HEK293 (cell line): ENCODE data around the gene XKR8.

Experiments used
- CTCF ChIA-PET: fragments of 350-600 bp; formaldehyde crosslinking; extraction: SDS; loops from one replicate; lab custom pipeline; 2021; ENCODE audit warnings: antibody characterized with exemption; lab: Yijun Ruan, JAX
- POLR2A ChIA-PET: fragments of 300-600 bp; formaldehyde crosslinking; extraction: SDS; loops from one replicate; lab custom pipeline; 2020; ENCODE audit warnings: antibody characterized with exemption, inconsistent platforms; lab: Yijun Ruan, JAX
- H3K27ac ChIP-seq: fragments of 200-500 bp; sonication (Bioruptor generic); 2 replicates; pipeline ENCODE4 v1.5.1; 2014; ENCODE audit warnings: low read depth, low read length, control low read depth, inconsistent platforms; ENCODE audit errors: extremely low read depth
- H3K36me3 ChIP-seq, 2 experiments: fragments of 200-500 bp in 1 of 2; sonication (Bioruptor generic) in 1 of 2; 1 replicate in 1 of 2; 2 replicates in 1 of 2; pipeline ENCODE4 v1.5.1; 2014 to 2017; ENCODE audit warnings: inconsistent platforms in 2 of 2, low read length in 2 of 2; ENCODE audit not compliant: control insufficient read depth in 2 of 2, insufficient read depth in 1 of 2
- H3K4me1 ChIP-seq: fragments of 200-500 bp; sonication (Bioruptor generic); 2 replicates; pipeline ENCODE4 v1.5.1; 2014; ENCODE audit warnings: mild to moderate bottlenecking, low read length, inconsistent platforms; ENCODE audit not compliant: control insufficient read depth, insufficient read depth
- H3K4me3 ChIP-seq: 2 replicates; pipeline ENCODE4 v1.5.1; 2011; ENCODE audit warnings: low read depth, mild to moderate bottlenecking, control low read depth, low read length, moderate library complexity
- H3K9me3 ChIP-seq: fragments of 200-500 bp; sonication (Bioruptor generic); 2 replicates; pipeline ENCODE4 v1.5.1; 2014; ENCODE audit warnings: low read depth, low read length, inconsistent platforms; ENCODE audit not compliant: control insufficient read depth, insufficient read depth
- EGR2 ChIP-seq: fragments of 450-650 bp; formaldehyde crosslinking; IDR thresholded peaks from 2 replicates; pipeline ENCODE4 v1.5.1; 2016; ENCODE audit warnings: low read depth, missing biosample characterization, missing genetic modification characterization
- GLI2 ChIP-seq: fragments of 450-650 bp; formaldehyde crosslinking; IDR thresholded peaks from 2 replicates; pipeline ENCODE4; 2017; ENCODE audit warnings: missing biosample characterization, missing genetic modification characterization, low read depth, borderline replicate concordance
- RBAK ChIP-seq: fragments of 450-650 bp; formaldehyde crosslinking; IDR thresholded peaks from 2 replicates; pipeline ENCODE4 v1.5.1; 2016; ENCODE audit warnings: missing biosample characterization, missing genetic modification characterization
- SCRT1 ChIP-seq: fragments of 450-650 bp; formaldehyde crosslinking; IDR thresholded peaks from 2 replicates; pipeline ENCODE4 v1.5.1; 2016; ENCODE audit warnings: missing biosample characterization, missing genetic modification characterization, borderline replicate concordance
- ZNF121 ChIP-seq: fragments of 450-650 bp; formaldehyde crosslinking; IDR thresholded peaks from 2 replicates; pipeline ENCODE4 v1.5.1; 2016; ENCODE audit warnings: missing biosample characterization, missing genetic modification characterization
- ZNF221 ChIP-seq: fragments of 450-650 bp; formaldehyde crosslinking; IDR thresholded peaks from 2 replicates; pipeline ENCODE4 v1.5.1; 2017; ENCODE audit warnings: missing biosample characterization, missing genetic modification characterization, borderline replicate concordance
- ZNF248 ChIP-seq: fragments of 450-650 bp; formaldehyde crosslinking; IDR thresholded peaks from 2 replicates; pipeline ENCODE4 v1.5.1; 2017; ENCODE audit warnings: missing biosample characterization, missing genetic modification characterization
- ZNF350 ChIP-seq: fragments of 450-650 bp; formaldehyde crosslinking; IDR thresholded peaks from 2 replicates; pipeline ENCODE4 v1.5.0; 2017; ENCODE audit warnings: missing biosample characterization, mild to moderate bottlenecking, missing genetic modification characterization
- ZNF48 ChIP-seq: fragments of 450-650 bp; formaldehyde crosslinking; IDR thresholded peaks from 2 replicates; pipeline ENCODE4 v1.5.1; 2016; ENCODE audit warnings: missing biosample characterization, missing genetic modification characterization
- ZNF521 ChIP-seq: fragments of 450-650 bp; formaldehyde crosslinking; IDR thresholded peaks from 2 replicates; pipeline ENCODE4 v1.5.1; 2017; ENCODE audit warnings: missing biosample characterization, mild to moderate bottlenecking, missing genetic modification characterization
- ZNF561 ChIP-seq: fragments of 450-650 bp; IDR thresholded peaks from 2 replicates; pipeline ENCODE4 v1.5.1; 2018; ENCODE audit warnings: missing biosample characterization, missing genetic modification characterization, borderline replicate concordance
- ZNF664 ChIP-seq: fragments of 450-650 bp; formaldehyde crosslinking; IDR thresholded peaks from 2 replicates; pipeline ENCODE4 v1.5.1; 2016; ENCODE audit warnings: missing biosample characterization, missing genetic modification characterization
- ZNF792 ChIP-seq: fragments of 450-650 bp; formaldehyde crosslinking; IDR thresholded peaks from 2 replicates; pipeline ENCODE4 v1.5.1; 2016; ENCODE audit warnings: missing biosample characterization, missing genetic modification characterization
- TF ChIP-seq, protein P1 (sequence below): sonication (generic); formaldehyde crosslinking; IDR thresholded peaks from 2 replicates; pipeline ENCODE4 v1.8.1; 2022; ENCODE audit warnings: mild to moderate bottlenecking, moderate library complexity, missing genetic modification reagents
- TF ChIP-seq, protein P2 (sequence below): fragments of 450-650 bp; formaldehyde crosslinking; IDR thresholded peaks from 2 replicates; pipeline ENCODE4 v1.5.1; 2016; ENCODE audit warnings: missing biosample characterization, missing genetic modification characterization, borderline replicate concordance
- TF ChIP-seq, protein P3 (sequence below): fragments of 450-650 bp; formaldehyde crosslinking; IDR thresholded peaks from 2 replicates; pipeline ENCODE4 v1.5.1; 2016; ENCODE audit warnings: missing biosample characterization, missing genetic modification characterization, borderline replicate concordance
- TF ChIP-seq, protein P4 (sequence below): fragments of 450-650 bp; formaldehyde crosslinking; IDR thresholded peaks from 2 replicates; pipeline ENCODE4 v1.5.1; 2016; ENCODE audit warnings: missing biosample characterization, missing genetic modification characterization
- TF ChIP-seq, protein P5 (sequence below): fragments of 450-650 bp; formaldehyde crosslinking; IDR thresholded peaks from 2 replicates; pipeline ENCODE4 v1.5.1; 2016; ENCODE audit warnings: missing biosample characterization, missing genetic modification characterization

Gene XKR8

DNA sequence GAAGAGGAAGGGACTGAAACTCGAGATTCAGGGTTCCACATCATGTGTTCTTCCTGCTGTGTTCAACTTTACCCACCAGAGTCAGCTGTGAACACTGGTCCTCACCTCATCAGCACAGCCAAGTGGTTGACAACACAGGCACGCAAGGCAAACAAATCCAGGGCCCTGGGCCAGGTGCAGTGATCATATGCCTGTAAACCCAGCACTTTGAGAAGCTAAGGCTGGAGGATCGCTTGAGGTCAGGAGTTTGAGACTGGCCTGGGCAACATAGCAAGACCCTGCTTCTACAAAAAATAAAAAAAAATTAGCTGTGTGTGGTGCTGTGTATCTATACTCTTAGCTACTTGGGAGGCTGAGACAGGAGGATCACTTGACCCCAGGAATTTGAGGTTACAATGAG lies 8.4 kb upstream of the XKR8 start:
- ChIA-PET CTCF (interaction anchor here (0.5 to 0.6 kb wide), 2 partner anchors 29 to 255 kb away, joined by 3 read pairs; no protein-coding TSS in a partner anchor), POLR2A (interaction anchor here (0.7 to 1.6 kb wide), 2 partner anchors 9 to 13 kb away, joined by 3 to 4 read pairs; partner anchors contain the start of gene XKR8)
- Histone ChIP-seq H3K27ac (no peak overlapping the region), H3K9me3 (no peaks in the 10 kb centered on the region)
- TF ChIP-seq RBAK (no peak), ZNF121 (peak; percentile 82)
- TF ChIP-seq, all 188 proteins: peak for 1
- Histone ChIP-seq H3K4me3 (no peak overlapping the region), H3K4me1 (no peaks in the 10 kb centered on the region), H3K36me3 (no peaks in the 10 kb centered on the region)

DNA sequence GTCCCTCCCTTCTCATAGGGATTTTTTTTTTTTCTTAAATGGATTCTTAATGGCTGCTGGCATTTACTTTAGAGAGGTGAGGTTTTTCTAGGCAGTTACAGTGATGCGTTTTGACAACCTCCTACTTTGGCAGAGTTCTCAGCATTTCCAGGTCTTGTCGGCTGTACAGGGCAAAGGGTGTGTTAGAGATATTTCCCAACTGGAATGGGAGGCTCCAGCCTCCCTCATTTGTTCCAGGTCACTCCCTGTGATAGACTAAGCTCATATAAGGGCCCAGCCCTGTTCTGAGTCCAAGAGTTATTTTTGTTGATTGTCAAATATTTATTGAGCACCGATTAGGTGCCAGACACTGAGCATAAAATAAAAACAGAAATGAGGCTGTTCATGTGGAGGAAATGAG lies 7.6 kb upstream of the XKR8 start:
- no peak overlapping the region for H3K4me3 ChIP-seq
- no peaks in the 10 kb centered on the region for H3K36me3 ChIP-seq
- H3K4me1 ChIP-seq = no peaks in the 10 kb centered on the region
- H3K9me3 ChIP-seq = no peaks in the 10 kb centered on the region
- CTCF ChIA-PET = interaction anchor here (0.6 kb wide), 2 partner anchors 28 to 1142 kb away, joined by 3 read pairs; no protein-coding TSS in a partner anchor
- POLR2A ChIA-PET = no interaction called here
- no peak overlapping the region for H3K27ac ChIP-seq
- TF ChIP-seq ZNF561 (tag by site-specific recombination) = no peak
- no peak for TF ChIP-seq ZNF521 (tag by site-specific recombination)
- TF ChIP-seq, protein P1, sequence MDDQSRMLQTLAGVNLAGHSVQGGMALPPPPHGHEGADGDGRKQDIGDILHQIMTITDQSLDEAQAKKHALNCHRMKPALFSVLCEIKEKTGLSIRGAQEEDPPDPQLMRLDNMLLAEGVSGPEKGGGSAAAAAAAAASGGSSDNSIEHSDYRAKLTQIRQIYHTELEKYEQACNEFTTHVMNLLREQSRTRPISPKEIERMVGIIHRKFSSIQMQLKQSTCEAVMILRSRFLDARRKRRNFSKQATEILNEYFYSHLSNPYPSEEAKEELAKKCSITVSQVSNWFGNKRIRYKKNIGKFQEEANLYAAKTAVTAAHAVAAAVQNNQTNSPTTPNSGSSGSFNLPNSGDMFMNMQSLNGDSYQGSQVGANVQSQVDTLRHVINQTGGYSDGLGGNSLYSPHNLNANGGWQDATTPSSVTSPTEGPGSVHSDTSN (CRISPR knock-in tag) = no peak
- no peak for TF ChIP-seq EGR2
- TF ChIP-seq, protein P2, sequence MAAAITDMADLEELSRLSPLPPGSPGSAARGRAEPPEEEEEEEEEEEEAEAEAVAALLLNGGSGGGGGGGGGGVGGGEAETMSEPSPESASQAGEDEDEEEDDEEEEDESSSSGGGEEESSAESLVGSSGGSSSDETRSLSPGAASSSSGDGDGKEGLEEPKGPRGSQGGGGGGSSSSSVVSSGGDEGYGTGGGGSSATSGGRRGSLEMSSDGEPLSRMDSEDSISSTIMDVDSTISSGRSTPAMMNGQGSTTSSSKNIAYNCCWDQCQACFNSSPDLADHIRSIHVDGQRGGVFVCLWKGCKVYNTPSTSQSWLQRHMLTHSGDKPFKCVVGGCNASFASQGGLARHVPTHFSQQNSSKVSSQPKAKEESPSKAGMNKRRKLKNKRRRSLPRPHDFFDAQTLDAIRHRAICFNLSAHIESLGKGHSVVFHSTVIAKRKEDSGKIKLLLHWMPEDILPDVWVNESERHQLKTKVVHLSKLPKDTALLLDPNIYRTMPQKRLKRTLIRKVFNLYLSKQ (tag by site-specific recombination) = no peak
- no peak for TF ChIP-seq SCRT1
- TF ChIP-seq, protein P3, sequence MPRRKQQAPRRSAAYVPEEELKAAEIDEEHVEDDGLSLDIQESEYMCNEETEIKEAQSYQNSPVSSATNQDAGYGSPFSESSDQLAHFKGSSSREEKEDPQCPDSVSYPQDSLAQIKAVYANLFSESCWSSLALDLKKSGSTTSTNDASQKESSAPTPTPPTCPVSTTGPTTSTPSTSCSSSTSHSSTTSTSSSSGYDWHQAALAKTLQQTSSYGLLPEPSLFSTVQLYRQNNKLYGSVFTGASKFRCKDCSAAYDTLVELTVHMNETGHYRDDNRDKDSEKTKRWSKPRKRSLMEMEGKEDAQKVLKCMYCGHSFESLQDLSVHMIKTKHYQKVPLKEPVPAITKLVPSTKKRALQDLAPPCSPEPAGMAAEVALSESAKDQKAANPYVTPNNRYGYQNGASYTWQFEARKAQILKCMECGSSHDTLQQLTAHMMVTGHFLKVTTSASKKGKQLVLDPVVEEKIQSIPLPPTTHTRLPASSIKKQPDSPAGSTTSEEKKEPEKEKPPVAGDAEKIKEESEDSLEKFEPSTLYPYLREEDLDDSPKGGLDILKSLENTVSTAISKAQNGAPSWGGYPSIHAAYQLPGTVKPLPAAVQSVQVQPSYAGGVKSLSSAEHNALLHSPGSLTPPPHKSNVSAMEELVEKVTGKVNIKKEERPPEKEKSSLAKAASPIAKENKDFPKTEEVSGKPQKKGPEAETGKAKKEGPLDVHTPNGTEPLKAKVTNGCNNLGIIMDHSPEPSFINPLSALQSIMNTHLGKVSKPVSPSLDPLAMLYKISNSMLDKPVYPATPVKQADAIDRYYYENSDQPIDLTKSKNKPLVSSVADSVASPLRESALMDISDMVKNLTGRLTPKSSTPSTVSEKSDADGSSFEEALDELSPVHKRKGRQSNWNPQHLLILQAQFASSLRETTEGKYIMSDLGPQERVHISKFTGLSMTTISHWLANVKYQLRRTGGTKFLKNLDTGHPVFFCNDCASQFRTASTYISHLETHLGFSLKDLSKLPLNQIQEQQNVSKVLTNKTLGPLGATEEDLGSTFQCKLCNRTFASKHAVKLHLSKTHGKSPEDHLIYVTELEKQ (tag by site-specific recombination) = no peak
- TF ChIP-seq ZNF664 (tag by site-specific recombination) = 0 out of 2 replicates have a peak, but pooled peaks have one; percentile 3

DNA sequence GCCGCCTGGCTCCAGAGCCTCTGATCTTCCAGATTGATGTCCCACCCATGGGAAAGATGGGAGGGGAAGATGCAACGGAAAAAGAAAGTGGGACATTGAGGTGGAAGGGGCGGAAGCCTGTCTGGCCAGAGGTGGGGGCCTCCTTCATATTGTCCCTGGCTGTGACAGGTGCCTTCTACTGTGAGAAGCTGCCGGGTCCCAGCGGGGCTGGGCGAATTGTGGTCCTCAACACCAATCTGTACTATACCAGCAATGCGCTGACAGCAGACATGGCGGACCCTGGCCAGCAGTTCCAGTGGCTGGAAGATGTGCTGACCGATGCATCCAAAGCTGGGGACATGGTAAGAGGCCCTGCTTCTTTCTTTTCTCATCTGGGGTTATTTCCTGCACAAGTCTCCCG lies 5.6 kb upstream of the XKR8 start:
- Histone ChIP-seq H3K9me3 (no peaks in the 10 kb centered on the region), H3K4me3 (no peak overlapping the region), H3K27ac (no peak overlapping the region), H3K36me3 (no peaks in the 10 kb centered on the region), H3K4me1 (no peaks in the 10 kb centered on the region)
- CTCF ChIA-PET = interaction anchor here (1.2 to 1.9 kb wide), 2 partner anchors 14 to 19 kb away, joined by 7 read pairs; partner anchors contain the start of gene SMPDL3B
- POLR2A ChIA-PET = no interaction called here
- no peak for TF ChIP-seq ZNF248 (tag by site-specific recombination)
- no peak for TF ChIP-seq ZNF792
- TF ChIP-seq, protein P4, sequence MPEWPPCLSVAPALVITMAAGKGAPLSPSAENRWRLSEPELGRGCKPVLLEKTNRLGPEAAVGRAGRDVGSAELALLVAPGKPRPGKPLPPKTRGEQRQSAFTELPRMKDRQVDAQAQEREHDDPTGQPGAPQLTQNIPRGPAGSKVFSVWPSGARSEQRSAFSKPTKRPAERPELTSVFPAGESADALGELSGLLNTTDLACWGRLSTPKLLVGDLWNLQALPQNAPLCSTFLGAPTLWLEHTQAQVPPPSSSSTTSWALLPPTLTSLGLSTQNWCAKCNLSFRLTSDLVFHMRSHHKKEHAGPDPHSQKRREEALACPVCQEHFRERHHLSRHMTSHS (tag by site-specific recombination) = no peak
- TF ChIP-seq GLI2 (tag by site-specific recombination) = no peak
- TF ChIP-seq ZNF48 = no peak
- TF ChIP-seq, protein P5, sequence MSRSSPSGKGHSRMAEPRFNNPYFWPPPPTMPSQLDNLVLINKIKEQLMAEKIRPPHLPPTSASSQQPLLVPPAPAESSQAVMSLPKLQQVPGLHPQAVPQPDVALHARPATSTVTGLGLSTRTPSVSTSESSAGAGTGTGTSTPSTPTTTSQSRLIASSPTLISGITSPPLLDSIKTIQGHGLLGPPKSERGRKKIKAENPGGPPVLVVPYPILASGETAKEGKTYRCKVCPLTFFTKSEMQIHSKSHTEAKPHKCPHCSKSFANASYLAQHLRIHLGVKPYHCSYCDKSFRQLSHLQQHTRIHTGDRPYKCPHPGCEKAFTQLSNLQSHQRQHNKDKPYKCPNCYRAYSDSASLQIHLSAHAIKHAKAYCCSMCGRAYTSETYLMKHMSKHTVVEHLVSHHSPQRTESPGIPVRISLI (tag by site-specific recombination) = no peak
- TF ChIP-seq ZNF221 (tag by site-specific recombination) = no peak
- no peak for TF ChIP-seq ZNF350
- no peak for TF ChIP-seq EGR2
- TF ChIP-seq ZNF561 (tag by site-specific recombination) = no peak
